Stimulated activated CD4-positive, alpha-beta T cell treated with anti-CD3 and anti-CD28 coated beads, TNF-alpha, amount 100 ng/mL, for 24 hours (primary cell): ENCODE data around the gene SMAD3.
A peak's percentile ranks its signal among the peaks of the same experiment; 100 is the strongest.
"Not testable (repeated sequence)": the region's sequence is repeated elsewhere in the genome, so short reads cannot be mapped to it uniquely, and the experiment has no call there.

ENCODE experiments used
- DNase-seq, 3 experiments: peaks; one replicate each; pipeline ENCODE4 v3.0.0-alpha.2; 2020; ENCODE audit warnings: low read depth in 3 of 3

The SMAD3 gene

GRCh38 chr15:67109141-67110034 is 44.0 kb downstream of the SMAD3 start:
- DNase-seq = no peak

GRCh38 chr15:67110361-67110781 is 45.0 kb downstream of the SMAD3 start:
- no peak for DNase-seq

- no peak for DNase-seq
Observed at GRCh38 chr15:67110958-67111864, 45.8 kb downstream of the SMAD3 start.

- no peak for DNase-seq
Observed at GRCh38 chr15:67114046-67114445, 48.6 kb downstream of the SMAD3 start.

- no peak for DNase-seq
Observed at GRCh38 chr15:67114846-67115585, 49.6 kb downstream of the SMAD3 start.

GRCh38 chr15:67115586-67115969 is 50.2 kb downstream of the SMAD3 start:
- no peak for DNase-seq

- DNase-seq = no peak
Observed at GRCh38 chr15:67116742-67117141, 51.3 kb downstream of the SMAD3 start.

- DNase-seq = no peak
Observed at GRCh38 chr15:67117370-67117769, 52.0 kb downstream of the SMAD3 start.

- DNase-seq = no peak
Observed at GRCh38 chr15:67118808-67119207, 53.4 kb downstream of the SMAD3 start.

- no peak for DNase-seq
Observed at GRCh38 chr15:67119238-67119846, 53.9 kb downstream of the SMAD3 start.

GRCh38 chr15:67120009-67120838 is 54.8 kb downstream of the SMAD3 start:
- DNase-seq = no peak

- DNase-seq = peak; percentile 71 to 86 (median 72)
Observed at GRCh38 chr15:67120839-67121643, 55.6 kb downstream of the SMAD3 start.

- no peak for DNase-seq
Observed at GRCh38 chr15:67121644-67122605, 56.5 kb downstream of the SMAD3 start.

- not testable (repeated sequence) for DNase-seq
Observed at GRCh38 chr15:67122816-67123215, 57.4 kb downstream of the SMAD3 start.

GRCh38 chr15:67123291-67123690 is 57.9 kb downstream of the SMAD3 start:
- DNase-seq = not testable (repeated sequence)

- DNase-seq = no peak
Observed at GRCh38 chr15:67124111-67124510, 58.7 kb downstream of the SMAD3 start.

GRCh38 chr15:67124911-67125588 is 59.6 kb downstream of the SMAD3 start:
- DNase-seq = no peak
